ENCODE measurements around the gene PTPRN2. TPM values are rescaled to one million over a fixed set of nuclear protein-coding genes. Genes with fewer than 3 reads are reported as not detected.

Gene PTPRN2
- polyA plus RNA-seq, 6 donors from 2014 or later, result 1.4 to 4.6 (median 3.8) TPM

DNA sequence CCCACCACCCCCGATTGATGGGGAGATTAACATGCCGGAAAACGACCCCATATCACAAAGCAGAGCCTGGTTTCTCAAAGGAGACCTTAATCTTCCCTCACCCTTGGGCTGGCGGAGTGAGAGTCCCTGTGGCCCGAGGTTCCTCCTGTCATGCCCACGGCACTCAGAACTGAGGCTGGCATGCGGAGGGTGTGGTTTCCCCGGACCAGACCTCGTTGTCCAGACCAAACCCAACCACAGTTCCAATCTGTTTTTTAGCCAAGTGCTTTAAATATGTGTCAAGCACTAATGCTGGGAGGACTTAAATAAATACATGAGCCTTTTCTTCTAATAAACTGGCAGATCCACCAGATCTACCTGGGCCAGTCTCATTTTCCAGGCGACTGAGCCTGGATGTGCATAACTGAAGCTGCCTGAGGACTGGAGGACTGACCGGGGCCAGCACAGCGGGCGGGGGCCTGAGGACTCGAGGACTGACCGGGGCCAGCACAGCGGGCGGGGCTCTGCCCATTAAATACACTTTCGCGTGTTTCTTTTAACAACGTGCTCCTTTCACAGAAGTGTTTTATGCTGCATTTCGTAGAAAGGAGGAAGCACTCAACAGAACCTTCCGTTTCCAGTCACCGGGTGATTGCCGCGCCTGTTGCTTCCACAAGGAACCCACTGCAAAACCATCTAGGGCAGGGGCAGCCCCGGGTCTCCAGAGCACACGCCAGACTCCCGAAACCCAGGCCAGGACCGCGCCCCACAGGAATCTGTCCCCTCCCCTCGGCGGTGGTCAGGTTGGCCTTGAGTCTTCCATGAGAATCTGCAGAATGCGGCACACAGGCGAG, 334.6 kb downstream of the PTPRN2 start:
- no peaks in the 10 kb centered on the region for H3K4me1 Mint-ChIP-seq
- H3K9me3 Mint-ChIP-seq, result peaks cover 0 to 10% (median 3%) of the 10 kb centered on the region in 7 donors
- ATAC-seq (ENCODE audit: low read depth in 2 of 2) (no peak), DNase-seq (no peak)
- no peak overlapping the region for H3K4me3 Mint-ChIP-seq
- no peaks in the 10 kb centered on the region for H3K27me3 Mint-ChIP-seq
- no peaks in the 10 kb centered on the region for H3K36me3 Mint-ChIP-seq
- no peak overlapping the region for H3K27ac Mint-ChIP-seq

GRCh38 chr7:158252081-158252836, 335.4 kb downstream of the PTPRN2 start:
- no peaks in the 10 kb centered on the region for H3K27me3 Mint-ChIP-seq
- H3K4me3 Mint-ChIP-seq, result no peak overlapping the region
- H3K27ac Mint-ChIP-seq, result no peak overlapping the region
- H3K4me1 Mint-ChIP-seq, result no peaks in the 10 kb centered on the region
- DNase-seq, result no peak
- H3K9me3 Mint-ChIP-seq, result peaks cover 0 to 10% (median 3%) of the 10 kb centered on the region in 7 donors
- no peak for ATAC-seq (ENCODE audit: low read depth in 2 of 2)
- H3K36me3 Mint-ChIP-seq, result no peaks in the 10 kb centered on the region

DNA sequence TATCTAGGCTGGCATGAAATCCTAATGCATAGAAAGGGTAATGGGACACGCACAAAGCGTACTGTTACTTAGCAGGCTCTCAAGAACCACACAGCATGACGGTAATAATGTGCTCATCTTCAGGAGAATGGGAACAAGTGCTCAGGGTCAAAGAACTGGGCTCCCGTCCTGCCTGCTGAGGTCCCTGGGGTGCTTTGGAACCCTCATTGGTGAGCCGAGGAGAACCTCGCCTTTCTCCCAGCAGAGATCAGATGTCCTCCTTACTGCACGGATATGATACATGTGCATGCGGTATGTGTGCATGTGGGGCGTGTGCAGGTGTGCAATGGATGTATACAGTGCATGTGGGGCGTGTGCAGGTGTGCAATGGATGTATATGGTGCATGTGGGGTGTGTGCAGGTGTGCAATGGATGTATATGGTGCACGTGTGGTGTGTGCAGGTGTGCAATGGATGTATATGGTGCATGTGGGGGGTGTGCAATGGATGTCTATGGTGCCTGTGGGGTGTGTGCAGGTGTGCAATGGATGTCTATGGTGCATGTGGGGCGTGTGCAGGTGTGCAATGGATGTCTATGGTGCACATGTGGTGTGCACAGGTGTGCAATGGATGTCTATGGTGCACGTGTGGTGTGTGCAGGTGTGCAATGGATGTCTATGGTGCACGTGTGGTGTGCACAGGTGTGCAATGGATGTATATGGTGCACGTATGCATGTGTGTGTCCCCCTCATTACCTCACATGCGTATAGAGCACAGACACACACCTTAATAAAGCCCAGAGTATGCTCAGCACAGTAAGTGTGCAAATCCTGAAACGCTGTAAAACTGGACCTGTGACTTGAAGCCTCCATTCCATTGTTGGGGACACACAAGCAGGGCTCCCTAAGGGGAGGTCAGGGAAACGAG, 336.3 kb downstream of the PTPRN2 start:
- no peak for DNase-seq
- Mint-ChIP-seq H3K4me1 (no peaks in the 10 kb centered on the region), H3K27ac (no peak overlapping the region), H3K36me3 (no peaks in the 10 kb centered on the region), H3K4me3 (peak overlapping the region in 1 of 8 donors; percentile 77), H3K27me3 (no peaks in the 10 kb centered on the region), H3K9me3 (peaks cover 0 to 7% (median 4%) of the 10 kb centered on the region in 7 donors)
- no peak for ATAC-seq (ENCODE audit: low read depth in 2 of 2)

DNA sequence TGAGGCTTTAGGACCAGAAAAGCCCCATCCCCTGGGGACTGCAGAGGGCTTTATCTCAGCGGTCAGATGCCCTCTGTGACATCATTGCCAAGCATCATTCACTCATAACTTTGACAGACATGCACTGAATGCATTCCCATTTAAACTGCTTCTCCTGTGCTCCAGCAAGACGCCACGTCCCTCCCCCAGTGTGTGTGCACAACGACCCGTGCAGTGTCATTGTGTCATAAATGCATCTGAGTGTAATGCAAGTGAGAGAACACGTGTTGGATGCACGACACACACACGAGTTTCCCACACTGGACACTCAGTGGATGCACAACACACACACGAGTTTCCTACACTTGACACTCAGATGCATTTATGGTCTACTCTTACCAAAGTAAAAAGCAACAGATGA, 337.9 kb downstream of the PTPRN2 start:
- Mint-ChIP-seq H3K4me1 (no peaks in the 10 kb centered on the region), H3K36me3 (no peaks in the 10 kb centered on the region), H3K4me3 (no peak overlapping the region), H3K9me3 (peaks cover 0 to 8% (median 4%) of the 10 kb centered on the region in 7 donors), H3K27me3 (no peaks in the 10 kb centered on the region), H3K27ac (no peak overlapping the region)
- ATAC-seq (ENCODE audit: low read depth in 2 of 2) (no peak), DNase-seq (no peak)

DNA sequence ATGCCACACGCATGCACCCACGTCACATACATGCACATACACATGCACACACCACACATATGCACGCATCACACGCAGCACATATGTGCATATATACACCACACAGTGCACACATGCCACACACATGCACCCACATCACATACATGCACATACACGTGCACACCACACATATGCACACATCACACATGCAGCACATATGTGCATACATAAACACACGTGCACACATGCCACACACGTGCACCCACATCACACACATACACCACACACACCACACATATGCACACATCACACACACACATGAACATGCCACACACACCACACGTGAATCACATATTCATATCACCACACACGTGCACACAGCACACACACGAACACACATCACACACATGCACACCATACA, 338.8 kb downstream of the PTPRN2 start:
- no peak overlapping the region for H3K4me3 Mint-ChIP-seq
- no peak overlapping the region for H3K27ac Mint-ChIP-seq
- DNase-seq, result no peak
- no peak for ATAC-seq (ENCODE audit: low read depth in 2 of 2)
- H3K36me3 Mint-ChIP-seq, result no peaks in the 10 kb centered on the region
- H3K4me1 Mint-ChIP-seq, result no peaks in the 10 kb centered on the region
- H3K9me3 Mint-ChIP-seq, result peaks cover 0 to 8% (median 4%) of the 10 kb centered on the region in 7 donors
- H3K27me3 Mint-ChIP-seq, result no peaks in the 10 kb centered on the region

- ATAC-seq (ENCODE audit: low read depth in 2 of 2), result no peak
- H3K27ac Mint-ChIP-seq, result no peak overlapping the region
Observed at GRCh38 chr7:158247758-158248487, 339.7 kb downstream of the PTPRN2 start.

DNA sequence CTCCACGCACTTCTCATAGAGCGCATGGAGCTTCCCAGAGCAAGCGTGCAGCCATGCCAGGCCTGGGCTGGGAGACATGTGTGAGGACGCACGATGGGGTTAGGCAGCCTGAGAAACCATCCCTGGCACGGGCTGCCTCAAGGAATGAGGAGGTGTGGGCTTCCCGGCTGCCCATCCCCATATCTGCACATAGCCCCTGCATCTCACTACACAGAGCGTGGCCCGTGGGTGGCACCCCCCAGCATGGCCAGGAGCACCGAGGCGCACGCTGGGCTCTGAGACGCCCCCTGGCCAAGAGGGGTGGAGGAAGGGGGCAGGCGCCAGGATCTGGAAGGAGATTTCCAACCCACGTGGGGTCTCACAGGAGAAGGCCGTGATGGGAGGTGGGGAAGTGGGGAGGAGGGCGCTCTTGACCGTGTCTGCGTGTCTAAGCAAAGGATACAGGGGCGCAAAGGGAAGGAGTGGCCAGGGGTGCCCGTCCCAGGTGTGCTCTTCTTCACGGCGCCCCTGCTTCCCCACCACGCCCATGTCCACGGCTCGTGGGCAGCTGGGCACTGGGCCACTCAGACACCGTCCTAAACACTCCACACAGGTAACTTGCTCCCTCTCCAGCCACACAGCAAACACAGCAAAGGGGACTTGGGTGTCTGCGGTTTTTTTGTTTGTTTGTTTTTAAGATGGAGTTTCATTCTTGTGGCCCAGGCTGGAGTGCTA, 340.5 kb downstream of the PTPRN2 start:
- Mint-ChIP-seq H3K36me3 (no peaks in the 10 kb centered on the region), H3K4me1 (no peaks in the 10 kb centered on the region), H3K9me3 (peaks cover 0 to 8% (median 4%) of the 10 kb centered on the region in 7 donors), H3K4me3 (no peak overlapping the region), H3K27me3 (no peaks in the 10 kb centered on the region), H3K27ac (no peak overlapping the region)
- ATAC-seq (ENCODE audit: low read depth in 2 of 2) (no peak), DNase-seq (no peak)

More at GRCh38 chr7:158247758-158248487, 339.7 kb downstream of the PTPRN2 start:
- DNase-seq, result no peak
- Mint-ChIP-seq H3K4me3 (no peak overlapping the region), H3K9me3 (peaks cover 0 to 8% (median 4%) of the 10 kb centered on the region in 7 donors), H3K36me3 (no peaks in the 10 kb centered on the region), H3K4me1 (no peaks in the 10 kb centered on the region), H3K27me3 (no peaks in the 10 kb centered on the region)

GRCh38 chr7:158246272-158246959, 341.2 kb downstream of the PTPRN2 start:
- H3K36me3 Mint-ChIP-seq, result no peaks in the 10 kb centered on the region
- DNase-seq (no peak), ATAC-seq (ENCODE audit: low read depth in 2 of 2) (no peak)
- H3K4me3 Mint-ChIP-seq, result no peak overlapping the region
- H3K27ac Mint-ChIP-seq, result no peak overlapping the region
- no peaks in the 10 kb centered on the region for H3K27me3 Mint-ChIP-seq
- no peaks in the 10 kb centered on the region for H3K4me1 Mint-ChIP-seq
- peaks cover 0 to 8% (median 4%) of the 10 kb centered on the region in 7 donors for H3K9me3 Mint-ChIP-seq

- Mint-ChIP-seq H3K4me3 (no peak overlapping the region), H3K27ac (no peak overlapping the region), H3K27me3 (no peaks in the 10 kb centered on the region), H3K4me1 (no peaks in the 10 kb centered on the region), H3K36me3 (no peaks in the 10 kb centered on the region), H3K9me3 (peaks cover 0 to 6% (median 1%) of the 10 kb centered on the region in 7 donors)
- DNase-seq, result no peak
- ATAC-seq (ENCODE audit: low read depth in 2 of 2), result no peak
Observed at GRCh38 chr7:158245724-158246041, 341.9 kb downstream of the PTPRN2 start.

- no peak for DNase-seq
- H3K4me3 Mint-ChIP-seq, result no peak overlapping the region
Observed at GRCh38 chr7:158244873-158245723, 342.5 kb downstream of the PTPRN2 start.

GRCh38 chr7:158244430-158244829, 343.2 kb downstream of the PTPRN2 start:
- Mint-ChIP-seq H3K4me3 (no peak overlapping the region), H3K4me1 (no peaks in the 10 kb centered on the region), H3K27ac (no peak overlapping the region), H3K36me3 (no peaks in the 10 kb centered on the region), H3K27me3 (no peaks in the 10 kb centered on the region), H3K9me3 (peaks cover 0 to 12% (median 5%) of the 10 kb centered on the region in 7 donors)
- ATAC-seq (ENCODE audit: low read depth in 2 of 2), result no peak
- DNase-seq, result no peak

More at GRCh38 chr7:158244873-158245723, 342.5 kb downstream of the PTPRN2 start:
- Mint-ChIP-seq H3K27me3 (no peaks in the 10 kb centered on the region), H3K36me3 (no peaks in the 10 kb centered on the region), H3K9me3 (peaks cover 0 to 6% (median 1%) of the 10 kb centered on the region in 7 donors), H3K27ac (no peak overlapping the region), H3K4me1 (no peaks in the 10 kb centered on the region)
- ATAC-seq (ENCODE audit: low read depth in 2 of 2), result no peak
